SKM-1 (cell line): ENCODE data around the gene NCAPG.
A peak's percentile ranks its signal among the peaks of the same experiment; 100 is the strongest.

ENCODE experiments used
- DNase-seq: peaks from one replicate; lab custom pipeline; 2025; ENCODE audit not compliant: unreplicated experiment; lab: John Stamatoyannopoulos, UW

The NCAPG gene

GRCh38 chr4:17810260-17811077, at the start of gene NCAPG, which contains the start of gene DCAF16:
Gene NCAPG, plus strand, starts transcription at chr4:17810979. Its CDS starts 99 bp downstream, at chr4:17811078.
Gene DCAF16, minus strand, starts transcription at chr4:17810757. Its CDS starts 6,616 bp downstream, at chr4:17804141.
- DNase-seq = peak; percentile 96

- DNase-seq = peak; percentile 4
Observed at GRCh38 chr4:17761062-17761461, 49.7 kb upstream of the NCAPG start.

- DNase-seq = no peak
Observed at GRCh38 chr4:17762726-17763125, 48.1 kb upstream of the NCAPG start.

- no peak for DNase-seq
Observed at GRCh38 chr4:17763416-17763815, 47.4 kb upstream of the NCAPG start.

GRCh38 chr4:17763931-17764330, 46.8 kb upstream of the NCAPG start:
- DNase-seq = no peak

GRCh38 chr4:17765514-17766286, 45.1 kb upstream of the NCAPG start:
- DNase-seq = no peak

- DNase-seq = no peak
Observed at GRCh38 chr4:17766826-17767458, 43.8 kb upstream of the NCAPG start.

GRCh38 chr4:17769406-17770174, 41.2 kb upstream of the NCAPG start:
- no peak for DNase-seq

GRCh38 chr4:17770845-17771244, 39.9 kb upstream of the NCAPG start:
- no peak for DNase-seq

- no peak for DNase-seq
Observed at GRCh38 chr4:17771284-17771908, 39.4 kb upstream of the NCAPG start.

- DNase-seq = no peak
Observed at GRCh38 chr4:17773135-17773698, 37.6 kb upstream of the NCAPG start.

GRCh38 chr4:17778431-17778830, 32.3 kb upstream of the NCAPG start:
- no peak for DNase-seq

GRCh38 chr4:17780501-17781299, 30.1 kb upstream of the NCAPG start:
- DNase-seq = no peak

GRCh38 chr4:17781300-17782287, 29.2 kb upstream of the NCAPG start, which contains the start of gene FAM184B:
Gene FAM184B, minus strand, starts transcription at chr4:17781621. Its CDS starts 322 bp downstream, at chr4:17781299.
- DNase-seq = no peak

GRCh38 chr4:17785858-17786257, 24.9 kb upstream of the NCAPG start:
- no peak for DNase-seq

- no peak for DNase-seq
Observed at GRCh38 chr4:17786567-17786966, 24.2 kb upstream of the NCAPG start.

- DNase-seq = no peak
Observed at GRCh38 chr4:17787315-17787714, 23.5 kb upstream of the NCAPG start.

GRCh38 chr4:17788956-17789355, 21.8 kb upstream of the NCAPG start:
- DNase-seq = no peak
